Measurements from ENCODE around the gene VCPKMT.

- no peak for TF ChIP-seq CTCF (IDR thresholded peaks at IDR 0.05)
- TF ChIP-seq POLR2AphosphoS5 (IDR thresholded peaks at IDR 0.05): no peak
These were observed 22.2 kb downstream of the VCPKMT start for GRCh38 chr14:50094056-50094755.

All from sigmoid colon (tissue), 4 donors.